Mucosa of rectum (tissue), 2 donors: Measurements from ENCODE around the gene COLEC12.

Source experiments
- H3K27ac ChIP-seq, 2 donors: one replicate each; pipeline ENCODE4 v1.7.0; 2013; ENCODE audit warnings: inconsistent platforms in 2 of 2, low read depth in 2 of 2, low read length in 2 of 2
- H3K27me3 ChIP-seq, 2 donors: one replicate each; pipeline ENCODE4 v1.7.0; 2013; ENCODE audit warnings: low read length in 2 of 2; ENCODE audit not compliant: control insufficient read depth in 2 of 2, insufficient read depth in 2 of 2
- H3K36me3 ChIP-seq, 2 donors: one replicate each; pipeline ENCODE4 v1.7.0; 2013; ENCODE audit warnings: low read length in 2 of 2; ENCODE audit not compliant: control insufficient read depth in 2 of 2, insufficient read depth in 2 of 2
- H3K4me1 ChIP-seq, 2 donors: one replicate each; pipeline ENCODE4 v1.7.0; 2013; ENCODE audit warnings: low read length in 2 of 2, mild to moderate bottlenecking in 1 of 2; ENCODE audit not compliant: control insufficient read depth in 2 of 2, insufficient read depth in 2 of 2
- H3K4me3 ChIP-seq, 2 donors: one replicate each; pipeline ENCODE4 v1.7.0; 2013; ENCODE audit warnings: low read length in 2 of 2
- H3K9ac ChIP-seq, 2 donors: one replicate each; pipeline ENCODE4 v1.7.0; 2013; ENCODE audit warnings: low read length in 2 of 2, low read depth in 1 of 2, mild to moderate bottlenecking in 1 of 2
- H3K9me3 ChIP-seq, 2 donors: one replicate each; pipeline ENCODE4 v1.7.0; 2013; ENCODE audit warnings: low read length in 2 of 2; ENCODE audit not compliant: control insufficient read depth in 2 of 2
- donor health status: healthy.
- donor health status: Normal muscosa, but diverticular disease.

Gene COLEC12

DNA sequence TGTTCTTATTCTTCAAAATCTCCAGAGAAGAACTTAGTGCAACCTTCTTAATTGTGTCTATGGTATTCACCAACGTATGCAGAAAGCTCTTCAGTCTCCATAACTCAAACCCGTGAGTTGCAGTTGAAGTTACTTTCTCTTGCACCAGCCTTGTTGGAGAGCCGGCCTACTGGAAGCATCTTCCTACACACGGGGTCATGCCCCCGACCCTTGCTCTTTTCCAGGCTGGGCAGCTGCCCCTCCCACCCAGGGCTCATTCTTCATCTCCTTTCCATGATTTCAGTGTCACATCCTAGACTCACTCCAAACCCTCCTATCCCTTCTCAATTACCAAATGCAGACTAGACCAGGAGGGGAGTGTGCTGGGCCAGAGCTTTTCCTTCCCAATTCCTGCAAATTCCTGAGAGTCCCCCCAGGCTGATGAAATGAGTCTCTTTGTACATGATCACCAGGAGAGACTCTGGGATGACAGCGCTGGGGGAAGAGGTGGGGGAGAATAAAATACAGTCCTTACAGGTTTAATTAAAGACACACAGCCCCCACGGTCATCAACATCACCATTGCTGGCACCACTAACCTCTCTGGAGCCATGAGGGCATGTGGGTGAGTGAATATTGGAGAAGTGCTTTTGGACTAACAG is 75.3 kb downstream of the COLEC12 start:
- H3K27ac ChIP-seq, result no peak overlapping the region
- H3K9me3 ChIP-seq, result no peaks in the 10 kb centered on the region
- no peaks in the 10 kb centered on the region for H3K27me3 ChIP-seq
- no peak overlapping the region for H3K9ac ChIP-seq
- H3K36me3 ChIP-seq, result no peaks in the 10 kb centered on the region
- H3K4me1 ChIP-seq, result no peaks in the 10 kb centered on the region
- H3K4me3 ChIP-seq, result no peak overlapping the region

- no peaks in the 10 kb centered on the region for H3K4me1 ChIP-seq
- no peak overlapping the region for H3K27ac ChIP-seq
- H3K9ac ChIP-seq, result no peak overlapping the region
- H3K4me3 ChIP-seq, result no peak overlapping the region
- no peaks in the 10 kb centered on the region for H3K36me3 ChIP-seq
- no peaks in the 10 kb centered on the region for H3K9me3 ChIP-seq
- no peaks in the 10 kb centered on the region for H3K27me3 ChIP-seq
Measured at GRCh38 chr18:424668-425067, 75.8 kb downstream of the COLEC12 start.

GRCh38 chr18:424071-424661 is 76.3 kb downstream of the COLEC12 start:
- Histone ChIP-seq H3K9ac (no peak overlapping the region), H3K36me3 (no peaks in the 10 kb centered on the region), H3K4me1 (no peaks in the 10 kb centered on the region), H3K27ac (no peak overlapping the region), H3K9me3 (no peaks in the 10 kb centered on the region), H3K27me3 (no peaks in the 10 kb centered on the region), H3K4me3 (no peak overlapping the region)

GRCh38 chr18:422966-423365 is 77.5 kb downstream of the COLEC12 start:
- H3K27ac ChIP-seq, result no peak overlapping the region
- H3K9me3 ChIP-seq, result no peaks in the 10 kb centered on the region

DNA sequence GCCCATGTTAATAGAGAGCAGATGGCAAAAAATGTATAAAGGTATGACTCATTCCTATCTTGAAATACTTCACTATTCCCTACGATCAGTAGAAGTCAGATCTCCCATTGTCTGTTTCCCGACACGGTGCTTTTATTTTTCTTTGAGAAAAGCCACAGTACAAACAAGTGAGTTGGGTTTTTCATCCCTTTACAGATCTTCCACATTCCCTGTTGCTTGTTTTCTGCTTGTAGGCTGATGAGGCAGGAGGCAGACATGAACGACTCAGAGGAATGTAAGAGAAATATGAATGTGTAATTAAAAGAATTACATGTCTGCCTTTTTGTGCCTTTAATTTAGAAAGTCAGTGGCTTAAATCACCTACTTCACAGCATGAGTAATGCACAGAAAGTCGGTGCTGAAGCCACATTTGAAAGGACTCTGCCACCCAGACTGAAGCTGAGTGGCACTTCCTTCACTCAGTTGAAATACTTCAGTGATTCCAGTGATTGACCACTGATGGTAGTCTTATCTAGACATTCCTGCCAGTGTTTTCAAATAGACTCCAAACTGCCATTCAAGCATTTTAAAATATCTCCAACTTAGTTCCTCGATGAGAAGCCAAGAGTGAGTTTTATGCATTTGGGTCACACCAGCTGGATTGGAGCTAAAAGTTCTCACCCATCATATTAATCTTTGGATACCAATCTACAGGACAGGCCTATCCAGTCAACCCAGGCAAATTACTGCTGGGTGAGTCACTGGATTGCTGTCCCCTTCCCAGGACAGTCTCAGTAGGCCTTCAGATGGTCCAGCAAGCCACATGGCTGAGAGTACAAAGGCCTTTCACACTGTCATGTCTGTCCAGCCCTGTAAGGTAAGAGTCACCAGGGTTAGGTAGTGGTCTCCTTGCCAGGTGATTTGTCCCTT is 79.0 kb downstream of the COLEC12 start:
- Histone ChIP-seq H3K9ac (no peak overlapping the region), H3K4me1 (no peaks in the 10 kb centered on the region), H3K27ac (no peak overlapping the region), H3K36me3 (no peaks in the 10 kb centered on the region), H3K9me3 (no peaks in the 10 kb centered on the region), H3K27me3 (no peaks in the 10 kb centered on the region), H3K4me3 (no peak overlapping the region)

More at GRCh38 chr18:422966-423365, 77.5 kb downstream of the COLEC12 start:
- H3K27me3 ChIP-seq, result no peaks in the 10 kb centered on the region
- H3K9ac ChIP-seq, result no peak overlapping the region
- no peak overlapping the region for H3K4me3 ChIP-seq
- H3K4me1 ChIP-seq, result no peaks in the 10 kb centered on the region
- no peaks in the 10 kb centered on the region for H3K36me3 ChIP-seq

GRCh38 chr18:420661-421246 is 79.7 kb downstream of the COLEC12 start:
- H3K4me1 ChIP-seq, result no peaks in the 10 kb centered on the region
- H3K4me3 ChIP-seq, result no peak overlapping the region
- no peaks in the 10 kb centered on the region for H3K36me3 ChIP-seq
- no peak overlapping the region for H3K27ac ChIP-seq
- H3K27me3 ChIP-seq, result no peaks in the 10 kb centered on the region
- no peak overlapping the region for H3K9ac ChIP-seq
- H3K9me3 ChIP-seq, result no peaks in the 10 kb centered on the region

DNA sequence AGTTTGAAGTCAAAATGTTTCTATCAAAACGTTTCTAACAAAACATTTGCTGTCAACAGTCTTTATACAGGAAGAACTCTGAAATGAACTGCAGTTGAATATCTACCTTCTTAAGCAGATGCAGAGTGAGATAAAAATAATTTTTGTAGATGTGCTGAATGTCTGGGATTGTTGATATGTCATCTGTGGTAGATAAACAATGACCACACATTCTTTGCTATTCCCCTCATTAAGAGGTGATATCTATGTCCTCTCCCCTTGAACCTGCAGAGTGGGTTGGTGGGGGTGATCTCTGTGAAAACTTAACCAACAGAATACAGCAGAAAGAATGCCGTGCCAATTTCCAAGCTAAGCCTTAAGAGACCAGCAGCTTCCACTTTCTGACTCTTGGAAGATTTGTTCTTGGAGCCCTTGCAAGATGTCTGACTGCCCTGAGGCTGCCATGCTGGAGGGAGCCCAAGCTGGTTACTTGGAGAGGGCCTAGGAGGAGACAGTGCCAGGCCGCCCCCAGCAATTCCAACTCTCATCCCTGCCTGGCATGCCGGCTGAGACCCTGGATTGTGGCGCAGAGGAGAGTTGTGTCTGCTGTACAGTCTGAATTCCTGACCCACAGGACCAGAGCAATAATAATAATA is 80.8 kb downstream of the COLEC12 start:
- Histone ChIP-seq H3K27me3 (no peaks in the 10 kb centered on the region), H3K9ac (no peak overlapping the region), H3K4me3 (no peak overlapping the region), H3K36me3 (no peaks in the 10 kb centered on the region), H3K9me3 (no peaks in the 10 kb centered on the region), H3K4me1 (no peaks in the 10 kb centered on the region), H3K27ac (no peak overlapping the region)

DNA sequence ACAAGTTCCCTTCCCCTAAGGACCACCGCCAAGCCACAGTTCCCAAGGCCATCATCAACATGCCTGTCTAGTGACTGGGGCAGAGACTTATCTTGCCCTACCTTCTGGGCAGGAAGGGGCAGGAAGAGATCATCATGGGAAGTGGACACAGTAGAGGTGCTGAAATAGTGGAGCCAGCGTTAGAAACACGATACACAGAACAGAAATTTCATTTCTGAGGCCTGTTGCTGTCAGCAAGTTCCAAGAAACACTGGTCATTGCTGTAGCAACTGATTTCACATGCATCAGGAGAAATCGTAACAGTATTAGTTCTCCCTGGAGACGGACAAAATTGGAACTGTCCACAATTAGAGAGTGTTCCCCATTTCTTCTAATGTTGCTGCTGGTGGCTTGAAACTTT is 83.0 kb downstream of the COLEC12 start:
- H3K36me3 ChIP-seq, result no peaks in the 10 kb centered on the region
- no peaks in the 10 kb centered on the region for H3K4me1 ChIP-seq
- no peak overlapping the region for H3K9ac ChIP-seq
- no peak overlapping the region for H3K4me3 ChIP-seq
- no peak overlapping the region for H3K27ac ChIP-seq
- no peaks in the 10 kb centered on the region for H3K27me3 ChIP-seq
- no peaks in the 10 kb centered on the region for H3K9me3 ChIP-seq

DNA sequence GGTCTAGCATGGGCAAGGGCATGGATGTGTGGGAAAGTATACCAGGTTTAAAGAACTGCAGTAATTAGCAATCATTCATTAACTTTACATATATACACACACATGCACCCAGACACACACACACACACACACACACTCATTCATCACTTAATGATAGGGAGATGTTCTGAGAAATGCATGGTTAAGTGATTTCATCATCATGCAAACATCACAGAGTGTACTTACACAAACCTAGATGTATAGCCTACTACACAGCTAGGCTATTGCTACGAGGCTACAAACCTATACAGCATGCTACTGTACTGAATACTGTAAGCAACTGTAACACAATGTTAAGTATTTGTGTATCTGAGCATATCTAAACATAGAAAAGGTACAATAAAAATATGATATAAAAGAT is 83.6 kb downstream of the COLEC12 start:
- Histone ChIP-seq H3K4me3 (no peak overlapping the region), H3K4me1 (no peaks in the 10 kb centered on the region), H3K27ac (no peak overlapping the region), H3K9ac (no peak overlapping the region), H3K9me3 (no peaks in the 10 kb centered on the region), H3K27me3 (no peaks in the 10 kb centered on the region), H3K36me3 (no peaks in the 10 kb centered on the region)
